HG02610 (cell line): Measurements from ENCODE around the gene L3MBTL3.

Experiments used
- ATAC-seq: cut with Tn5 transposase; IDR thresholded peaks from one replicate; pipeline ENCODE4 v1.9.1; 2021; ENCODE audit warnings: mild to moderate bottlenecking, moderate library complexity; ENCODE audit not compliant: unreplicated experiment

The L3MBTL3 gene

GRCh38 chr6:130176378-130176777, 158.0 kb downstream of the L3MBTL3 start:
- ATAC-seq, result no peak

DNA sequence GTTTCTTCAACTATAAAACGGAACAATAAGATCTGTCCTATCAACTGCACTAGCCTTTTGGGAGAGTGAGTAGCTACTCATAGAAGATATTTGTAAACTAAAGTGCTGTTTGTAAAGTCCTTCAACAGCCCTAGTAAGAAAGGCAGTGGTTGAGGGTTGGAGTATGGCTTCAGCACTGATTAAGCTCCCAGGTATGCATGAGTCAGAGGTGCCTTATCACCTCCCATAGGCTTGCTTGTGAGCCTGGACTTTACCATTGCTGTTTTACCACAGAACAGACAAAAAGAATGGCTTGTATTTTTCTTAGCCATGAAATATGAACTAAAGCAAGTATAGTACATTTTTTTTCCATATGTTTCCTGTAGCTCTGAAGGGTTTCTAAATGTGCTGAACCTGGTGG, 160.3 kb downstream of the L3MBTL3 start:
- ATAC-seq, result no peak

GRCh38 chr6:130182466-130182865, 164.1 kb downstream of the L3MBTL3 start:
- ATAC-seq, result no peak

GRCh38 chr6:130183271-130184222, 165.2 kb downstream of the L3MBTL3 start:
- ATAC-seq, result no peak

GRCh38 chr6:130185658-130186057, 167.3 kb downstream of the L3MBTL3 start:
- no peak for ATAC-seq

DNA sequence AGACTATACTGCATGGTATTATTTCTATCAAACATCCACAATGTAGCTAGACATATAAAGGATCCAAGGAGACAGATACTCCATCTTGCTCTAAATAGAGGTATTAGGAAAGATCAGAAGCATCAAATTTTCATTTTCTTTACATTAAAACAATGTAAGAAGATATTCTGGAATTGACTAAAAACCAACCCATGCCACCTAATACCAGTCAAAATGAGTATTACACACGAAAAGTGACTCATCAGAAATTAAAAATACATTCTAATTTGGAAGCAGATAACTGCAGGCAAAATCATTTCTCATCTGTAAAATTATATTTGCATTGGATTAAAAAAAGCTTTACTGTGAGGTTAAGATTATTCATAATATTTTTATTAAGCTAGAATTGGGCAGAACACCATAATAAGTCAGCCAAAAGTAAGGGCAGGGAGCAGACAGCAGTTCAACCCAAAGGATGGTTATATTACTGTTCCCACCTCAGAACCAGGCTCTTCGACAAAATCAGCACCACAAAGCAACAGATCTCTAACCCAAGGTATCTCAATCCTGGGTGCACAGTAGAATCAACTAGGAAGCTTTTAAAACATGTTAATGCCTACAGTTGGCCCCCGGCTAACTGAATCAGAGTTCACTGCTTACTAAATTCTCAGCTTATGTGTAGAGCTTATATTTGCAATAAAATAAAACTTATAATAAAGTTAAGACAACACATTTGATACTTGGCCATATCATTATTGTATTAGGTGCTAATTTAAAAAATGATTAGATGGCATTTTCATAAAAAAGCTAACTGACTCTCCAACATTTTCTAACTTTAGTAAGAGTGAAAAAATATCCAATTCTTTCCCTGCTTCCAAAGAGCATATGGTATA, 169.2 kb downstream of the L3MBTL3 start:
- no peak for ATAC-seq

DNA sequence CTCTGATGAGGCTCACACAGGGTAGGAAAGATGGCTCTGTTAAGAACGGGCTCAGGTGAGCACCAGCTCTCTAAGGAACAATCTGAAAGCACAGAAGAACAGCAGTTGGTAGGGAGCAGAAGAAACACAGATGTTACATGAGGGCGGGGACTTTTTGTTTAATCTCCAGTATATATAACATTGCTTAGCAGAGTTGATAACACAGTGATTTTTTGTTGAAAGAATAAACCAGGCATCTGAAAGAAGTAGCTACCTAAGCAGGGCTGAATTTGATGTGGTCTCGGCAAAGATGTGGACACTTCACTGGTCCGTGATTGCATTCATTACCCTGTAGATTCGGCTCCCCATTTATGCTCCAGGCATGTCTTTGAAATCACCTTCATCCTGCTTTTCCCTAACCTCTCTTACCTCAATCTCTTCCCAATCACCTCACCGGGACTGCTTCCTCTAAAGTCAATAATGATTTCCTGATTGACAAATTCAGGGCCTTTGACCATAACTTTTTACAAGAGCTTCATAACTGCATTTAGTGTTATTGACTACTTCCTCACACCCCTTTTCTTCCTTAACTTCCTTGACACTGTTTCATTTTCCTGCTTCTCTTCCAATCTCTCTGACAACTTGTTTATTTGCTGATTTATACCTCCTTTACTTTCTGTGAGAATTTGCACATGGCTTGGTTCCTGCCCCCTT, 170.0 kb downstream of the L3MBTL3 start:
- no peak for ATAC-seq

- no peak for ATAC-seq
Observed at GRCh38 chr6:130189531-130190397, 171.4 kb downstream of the L3MBTL3 start.
